CD4-positive, alpha-beta T cell treated with Interleukin-15 for 4 hours (primary cell): Measurements from ENCODE around the gene RPLP2.

Experiments used
- DNase-seq: peaks from one replicate; pipeline ENCODE4 v3.0.0-alpha.2; 2020; ENCODE audit warnings: low spot score

The RPLP2 gene

GRCh38 chr11:824292-824880, 14.6 kb downstream of the RPLP2 start:
- DNase-seq, result no peak

GRCh38 chr11:824942-825341, 15.2 kb downstream of the RPLP2 start:
- DNase-seq, result no peak

- DNase-seq, result no peak
Measured at GRCh38 chr11:825366-826226, 15.8 kb downstream of the RPLP2 start.

GRCh38 chr11:826227-826621, 16.5 kb downstream of the RPLP2 start:
- DNase-seq, result no peak

- DNase-seq, result no peak
Measured at GRCh38 chr11:826836-827145, 17.0 kb downstream of the RPLP2 start.

GRCh38 chr11:827146-827896, 17.6 kb downstream of the RPLP2 start:
- DNase-seq, result no peak

GRCh38 chr11:827897-828192, 18.1 kb downstream of the RPLP2 start, which contains the start of gene CRACR2B:
Gene CRACR2B (plus strand): TSS chr11:827919. CDS start chr11:828608, 689 bp downstream.
- DNase-seq, result no peak

- no peak for DNase-seq
Measured at GRCh38 chr11:828506-829175, 18.9 kb downstream of the RPLP2 start.

GRCh38 chr11:829176-829846, 19.5 kb downstream of the RPLP2 start:
- DNase-seq, result no peak

GRCh38 chr11:829847-830294, 20.1 kb downstream of the RPLP2 start:
- DNase-seq, result no peak

- peak; percentile 56 for DNase-seq
Measured at GRCh38 chr11:830295-831117, 20.7 kb downstream of the RPLP2 start.

- DNase-seq, result no peak
Measured at GRCh38 chr11:831118-831864, 21.5 kb downstream of the RPLP2 start.

GRCh38 chr11:831961-832528, 22.3 kb downstream of the RPLP2 start:
- no peak for DNase-seq

- no peak for DNase-seq
Measured at GRCh38 chr11:832529-833113, 22.9 kb downstream of the RPLP2 start, which contains the start of gene CD151. Gene CD151 (plus strand): TSS chr11:832952. CDS start chr11:836070, 3,118 bp downstream.

- DNase-seq, result no peak
Measured at GRCh38 chr11:833114-833791, 23.5 kb downstream of the RPLP2 start.

- DNase-seq, result no peak
Measured at GRCh38 chr11:833849-834311, 24.1 kb downstream of the RPLP2 start.

- no peak for DNase-seq
Measured at GRCh38 chr11:834371-835316, 24.9 kb downstream of the RPLP2 start.

GRCh38 chr11:836274-836673, 26.5 kb downstream of the RPLP2 start:
- no peak for DNase-seq
